Hepatic stellate cell (primary cell): ENCODE data around the gene WDR90.
A peak's percentile ranks its signal among the peaks of the same experiment; 100 is the strongest.

Experiments
- DNase-seq: peaks from one replicate; pipeline ENCODE4 v3.0.0; 2011; ENCODE audit warnings: low spot score

WDR90 gene

DNA sequence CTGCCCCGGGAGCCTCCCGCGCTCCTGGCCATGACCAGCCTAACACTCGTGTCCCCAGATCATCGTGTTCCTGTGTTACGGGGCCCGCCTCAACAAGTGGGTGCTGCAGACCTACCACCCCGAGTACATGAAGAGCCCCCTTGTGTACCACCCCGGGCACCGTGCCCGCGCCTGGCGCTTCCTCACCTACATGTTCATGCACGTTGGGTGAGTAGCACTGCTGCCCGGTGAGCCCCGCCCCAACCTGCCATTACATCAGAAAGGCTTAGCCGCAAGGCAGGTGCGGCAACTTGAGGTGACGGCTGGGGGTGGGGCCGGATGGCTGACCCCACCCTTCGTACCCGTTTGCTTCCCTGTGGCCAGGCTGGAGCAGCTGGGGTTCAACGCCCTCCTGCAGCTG is 27.7 kb downstream of the WDR90 start:
- DNase-seq, result no peak

DNA sequence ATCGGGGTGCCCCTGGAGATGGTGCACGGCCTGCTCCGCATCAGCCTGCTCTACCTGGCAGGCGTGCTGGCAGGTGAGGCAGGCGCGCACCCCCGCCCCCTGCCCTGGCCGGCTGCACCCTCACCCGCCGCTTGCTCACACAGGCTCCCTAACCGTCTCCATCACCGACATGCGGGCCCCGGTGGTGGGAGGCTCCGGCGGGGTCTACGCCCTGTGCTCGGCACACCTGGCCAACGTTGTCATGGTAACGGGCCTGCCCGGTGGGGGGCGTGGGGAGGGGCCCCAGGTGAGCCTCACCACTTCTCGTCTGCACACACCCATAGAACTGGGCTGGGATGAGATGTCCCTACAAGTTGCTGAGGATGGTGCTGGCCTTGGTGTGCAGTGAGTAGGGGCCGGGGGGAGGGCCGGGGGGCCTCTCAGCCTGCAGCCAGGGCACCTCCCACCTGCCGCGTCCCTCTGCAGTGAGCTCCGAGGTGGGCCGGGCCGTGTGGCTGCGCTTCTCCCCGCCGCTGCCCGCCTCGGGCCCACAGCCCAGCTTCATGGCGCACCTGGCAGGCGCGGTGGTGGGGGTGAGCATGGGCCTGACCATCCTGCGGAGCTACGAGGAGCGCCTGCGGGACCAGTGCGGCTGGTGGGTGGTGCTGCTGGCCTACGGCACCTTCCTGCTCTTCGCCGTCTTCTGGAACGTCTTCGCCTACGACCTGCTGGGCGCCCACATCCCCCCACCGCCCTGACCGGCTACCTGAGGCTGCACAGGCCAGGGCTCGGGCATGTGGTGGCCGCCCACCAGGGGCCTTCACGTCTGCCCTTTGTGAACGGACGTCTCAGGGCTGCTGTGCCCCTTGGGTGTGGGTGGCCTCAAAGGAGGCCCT is 28.4 kb downstream of the WDR90 start:
- DNase-seq, result no peak

DNA sequence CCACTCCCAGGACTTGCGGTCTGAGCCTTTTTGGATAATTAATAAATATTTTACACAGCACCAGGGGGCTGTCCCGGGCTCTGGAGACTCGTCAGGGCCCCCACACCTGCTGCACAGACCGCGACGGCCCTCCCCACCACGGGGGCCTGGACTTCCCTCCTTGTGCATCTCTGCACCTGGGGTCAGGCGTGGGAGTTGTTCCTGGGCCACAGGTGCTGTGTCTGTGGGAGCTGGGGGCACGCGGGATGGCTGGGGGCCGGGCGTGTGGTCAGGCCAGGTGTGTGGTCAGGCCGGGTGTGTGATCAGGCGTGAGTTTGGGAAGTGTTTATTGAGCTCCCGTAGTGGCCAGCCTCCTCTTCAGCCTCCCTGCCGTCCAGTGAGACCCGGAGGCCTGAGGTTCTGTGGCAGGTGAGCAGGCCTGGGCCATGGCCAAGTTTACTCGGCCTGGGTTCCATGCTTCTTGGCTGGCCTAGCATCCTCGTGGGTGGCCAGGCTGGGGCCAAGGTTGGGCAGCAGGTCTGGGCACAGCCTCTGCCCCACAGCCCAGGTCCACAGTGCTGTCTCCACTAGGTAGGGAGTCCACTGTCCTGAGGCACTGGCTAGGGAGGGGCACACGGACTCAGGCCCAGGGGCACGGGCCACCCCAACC is 29.2 kb downstream of the WDR90 start:
- DNase-seq, result no peak

DNA sequence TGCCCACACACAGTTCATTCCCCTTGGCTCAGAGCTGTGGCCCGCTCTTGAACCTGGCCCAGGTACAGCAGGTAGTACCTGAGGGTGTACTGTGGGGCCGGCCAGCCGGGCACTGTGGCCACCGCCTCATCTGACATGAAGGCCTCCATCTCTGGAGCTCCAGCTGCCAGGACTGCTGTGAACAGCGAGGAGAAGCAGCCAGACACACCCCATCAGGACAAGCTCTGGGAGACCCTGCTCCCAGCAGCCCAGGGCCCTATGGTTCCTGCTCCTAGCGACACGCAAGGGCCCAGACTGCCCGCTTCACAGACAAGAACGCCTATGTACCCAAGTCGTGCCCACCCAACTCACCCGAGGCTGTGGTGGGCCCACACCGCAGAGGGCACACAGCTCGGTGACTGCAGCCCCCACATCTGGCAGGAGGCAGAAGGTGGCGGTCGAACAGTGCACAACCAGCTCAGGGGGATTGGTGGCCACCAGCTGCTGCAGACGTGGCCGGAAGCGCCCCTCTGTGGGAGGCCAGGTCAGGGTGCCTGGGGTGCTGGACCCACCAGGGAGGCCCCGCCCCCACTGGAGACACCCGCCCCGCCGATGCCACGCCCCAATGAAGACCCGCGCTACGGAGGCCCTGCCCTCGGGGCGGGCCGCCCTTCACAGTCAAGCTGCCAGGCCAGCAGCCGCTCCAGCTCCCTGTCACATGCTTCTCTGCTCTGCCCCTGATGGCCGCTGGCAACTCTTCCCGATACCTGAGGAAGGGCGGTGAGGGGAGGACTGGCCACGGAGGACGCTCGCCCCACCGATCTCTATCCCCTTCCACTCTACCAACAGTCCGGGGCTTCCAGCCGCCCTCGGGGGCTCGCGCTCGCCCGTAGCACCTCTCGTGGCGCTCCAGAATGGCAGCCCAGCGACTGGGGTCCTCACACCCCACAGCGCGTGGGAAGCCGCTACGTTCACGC is 30.0 kb downstream of the WDR90 start:
- DNase-seq, result no peak

DNA sequence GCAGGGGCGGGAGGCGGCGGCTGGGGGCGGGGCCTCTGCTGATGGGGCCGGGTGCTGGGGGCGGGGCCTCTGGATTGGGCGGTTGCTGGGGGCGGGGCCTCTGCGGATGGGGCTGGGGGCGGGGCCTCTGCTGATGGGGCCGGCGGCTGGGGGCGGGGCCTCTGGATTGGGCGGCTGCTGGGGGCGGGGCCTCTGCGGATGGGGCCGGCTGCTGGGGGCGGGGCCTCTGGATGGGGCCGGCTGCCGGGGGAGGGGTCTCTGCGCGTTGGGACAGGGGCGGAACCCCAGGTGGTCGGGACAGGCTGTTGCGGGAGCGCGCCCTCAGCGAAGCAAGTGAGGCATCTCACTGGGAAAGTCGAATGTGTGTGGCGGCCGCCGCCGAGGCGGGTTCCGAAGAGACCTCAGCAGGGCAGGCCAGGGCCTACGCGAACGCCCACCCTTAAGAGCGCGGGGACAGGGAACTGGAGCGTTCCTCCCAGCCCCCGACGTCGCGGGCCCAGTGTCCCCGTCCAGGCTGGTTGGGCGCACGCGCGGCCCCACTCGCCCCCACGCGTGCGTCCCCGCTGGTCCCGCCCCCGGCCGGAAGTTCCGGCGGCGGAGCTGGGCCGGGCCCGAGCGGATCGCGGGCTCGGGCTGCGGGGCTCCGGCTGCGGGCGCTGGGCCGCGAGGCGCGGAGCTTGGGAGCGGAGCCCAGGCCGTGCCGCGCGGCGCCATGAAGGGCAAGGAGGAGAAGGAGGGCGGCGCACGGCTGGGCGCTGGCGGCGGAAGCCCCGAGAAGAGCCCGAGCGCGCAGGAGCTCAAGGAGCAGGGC is 30.9 kb downstream of the WDR90 start, which contains the start of gene STUB1:
Gene STUB1 (plus strand): TSS at position 597 of the 811 bp plus-strand sequence. CDS start 116 bp downstream, at position 713.
- DNase-seq, result peak; percentile 91

DNA sequence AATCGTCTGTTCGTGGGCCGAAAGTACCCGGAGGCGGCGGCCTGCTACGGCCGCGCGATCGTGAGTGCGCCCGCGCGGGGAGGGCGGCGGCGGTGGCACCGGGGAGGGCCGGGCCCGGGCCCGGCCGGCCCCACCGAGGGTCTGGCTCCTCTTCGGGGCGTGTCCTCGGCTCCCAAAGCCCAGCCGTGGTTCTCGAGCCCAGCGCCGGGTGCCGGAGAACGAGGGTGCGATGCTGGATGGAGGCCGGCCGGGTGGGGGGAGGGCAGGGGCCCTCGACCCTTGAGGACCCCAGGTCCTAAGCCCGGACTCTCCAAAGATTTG is 31.4 kb downstream of the WDR90 start:
- no peak for DNase-seq

DNA sequence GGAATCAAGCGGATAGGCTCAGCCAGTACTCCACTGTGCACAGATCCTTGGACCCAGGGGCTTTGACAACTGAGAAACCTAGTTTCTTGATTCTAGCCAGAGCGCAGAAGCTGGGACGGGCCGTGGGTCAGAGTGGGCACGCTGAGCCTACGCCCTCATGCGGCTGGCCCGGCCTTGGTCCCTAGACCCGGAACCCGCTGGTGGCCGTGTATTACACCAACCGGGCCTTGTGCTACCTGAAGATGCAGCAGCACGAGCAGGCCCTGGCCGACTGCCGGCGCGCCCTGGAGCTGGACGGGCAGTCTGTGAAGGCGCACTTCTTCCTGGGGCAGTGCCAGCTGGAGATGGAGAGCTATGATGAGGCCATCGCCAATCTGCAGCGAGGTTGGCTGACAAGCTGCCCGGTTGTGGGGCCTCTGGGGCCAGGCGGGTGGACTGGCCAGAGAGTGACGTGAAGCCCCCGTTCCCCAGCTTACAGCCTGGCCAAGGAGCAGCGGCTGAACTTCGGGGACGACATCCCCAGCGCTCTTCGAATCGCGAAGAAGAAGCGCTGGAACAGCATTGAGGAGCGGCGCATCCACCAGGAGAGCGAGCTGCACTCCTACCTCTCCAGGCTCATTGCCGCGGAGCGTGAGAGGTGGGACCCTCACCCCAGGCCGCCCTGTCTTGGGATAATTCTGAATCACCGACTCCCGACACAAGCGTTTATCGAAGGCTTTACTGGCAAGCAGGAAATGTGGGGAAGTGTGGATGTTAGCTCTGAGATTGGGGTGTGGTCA is 32.0 kb downstream of the WDR90 start:
- DNase-seq, result peak; percentile 40

DNA sequence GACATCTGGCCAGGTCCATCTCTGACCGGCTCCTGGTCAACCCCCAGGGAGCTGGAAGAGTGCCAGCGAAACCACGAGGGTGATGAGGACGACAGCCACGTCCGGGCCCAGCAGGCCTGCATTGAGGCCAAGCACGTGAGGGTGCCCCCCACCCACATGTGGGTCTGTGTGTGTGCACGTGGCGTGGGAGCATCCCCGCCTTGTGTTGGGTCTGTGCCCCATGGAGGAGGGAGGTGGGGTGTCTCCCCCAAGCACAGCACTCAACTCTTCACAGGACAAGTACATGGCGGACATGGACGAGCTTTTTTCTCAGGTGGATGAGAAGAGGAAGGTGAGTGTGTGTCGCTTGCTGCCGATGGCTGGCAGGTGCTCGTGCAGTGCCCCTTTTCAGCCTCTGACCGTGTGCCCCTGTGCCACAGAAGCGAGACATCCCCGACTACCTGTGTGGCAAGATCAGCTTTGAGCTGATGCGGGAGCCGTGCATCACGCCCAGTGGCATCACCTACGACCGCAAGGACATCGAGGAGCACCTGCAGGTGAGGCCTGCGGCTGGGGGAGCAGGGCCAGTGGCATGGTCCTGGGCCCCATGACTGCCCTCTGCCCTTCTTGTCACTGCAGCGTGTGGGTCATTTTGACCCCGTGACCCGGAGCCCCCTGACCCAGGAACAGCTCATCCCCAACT is 32.7 kb downstream of the WDR90 start:
- DNase-seq, result no peak

DNA sequence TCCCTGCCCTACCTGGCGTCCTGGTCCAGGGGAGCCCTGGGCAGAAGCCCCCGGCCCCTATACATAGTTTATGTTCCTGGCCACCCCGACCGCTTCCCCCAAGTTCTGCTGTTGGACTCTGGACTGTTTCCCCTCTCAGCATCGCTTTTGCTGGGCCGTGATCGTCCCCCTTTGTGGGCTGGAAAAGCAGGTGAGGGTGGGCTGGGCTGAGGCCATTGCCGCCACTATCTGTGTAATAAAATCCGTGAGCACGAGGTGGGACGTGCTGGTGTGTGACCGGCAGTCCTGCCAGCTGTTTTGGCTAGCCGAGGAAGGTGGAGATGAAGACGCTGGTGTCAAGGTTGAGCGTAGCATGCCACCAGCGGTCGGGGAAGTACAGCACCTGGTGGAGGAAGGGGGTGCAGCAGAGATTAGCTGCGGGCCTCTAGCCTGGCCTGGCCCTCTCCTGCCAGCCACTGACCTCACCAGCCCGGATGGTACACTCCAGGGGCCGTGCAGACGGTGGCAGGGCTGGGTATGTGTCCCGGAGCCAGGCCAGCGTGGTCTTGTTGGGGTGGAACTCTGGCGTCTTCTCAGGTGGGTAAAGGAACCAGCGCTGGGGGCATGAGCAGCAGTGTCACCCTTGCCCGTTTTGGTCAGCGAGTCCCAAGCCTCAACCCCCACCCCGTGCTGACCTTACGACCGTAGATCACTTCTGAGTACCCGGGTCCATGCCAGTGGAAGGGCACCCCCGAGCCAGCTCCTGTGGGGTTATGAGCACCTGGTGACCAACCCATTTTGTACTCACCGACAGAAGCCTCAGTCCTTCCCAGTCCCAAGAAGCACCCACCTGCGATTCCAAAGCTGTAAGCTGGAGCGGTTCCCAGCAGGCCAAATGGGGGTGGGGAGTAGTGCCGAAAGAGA is 33.6 kb downstream of the WDR90 start:
- DNase-seq, result no peak

DNA sequence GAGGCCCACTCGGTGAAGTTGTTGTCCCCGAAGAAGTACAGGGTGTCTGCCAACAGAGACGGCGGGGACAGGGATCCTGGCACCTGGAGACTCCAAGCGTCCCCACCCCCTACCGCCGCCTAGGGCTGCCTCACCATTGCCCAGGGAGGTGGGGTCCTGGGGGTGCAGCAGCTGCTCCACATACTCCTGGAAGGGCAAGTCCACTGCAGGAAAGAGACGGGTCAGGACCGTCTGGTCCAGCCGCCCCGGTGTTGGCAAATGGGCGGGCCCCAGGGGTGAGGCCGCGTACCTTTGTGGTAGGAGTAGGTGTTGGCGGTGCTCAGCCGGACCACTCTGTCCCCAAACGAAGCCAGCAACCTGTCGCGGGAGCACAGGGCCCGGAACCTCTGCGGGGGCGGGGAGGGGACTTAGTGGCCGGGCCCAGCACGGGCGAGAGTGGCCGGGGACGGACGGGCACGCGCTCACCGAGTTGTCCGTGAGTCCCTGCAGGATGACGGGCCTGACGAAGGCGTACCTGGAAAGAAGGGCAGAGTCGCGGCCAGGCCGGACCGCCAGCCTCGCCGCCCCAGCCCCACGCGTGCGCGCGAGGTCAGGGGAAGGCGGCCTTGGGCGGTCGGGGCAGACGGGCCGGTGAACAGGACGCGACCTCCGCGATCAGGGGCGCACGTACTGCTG is 34.4 kb downstream of the WDR90 start:
- no peak for DNase-seq

DNA sequence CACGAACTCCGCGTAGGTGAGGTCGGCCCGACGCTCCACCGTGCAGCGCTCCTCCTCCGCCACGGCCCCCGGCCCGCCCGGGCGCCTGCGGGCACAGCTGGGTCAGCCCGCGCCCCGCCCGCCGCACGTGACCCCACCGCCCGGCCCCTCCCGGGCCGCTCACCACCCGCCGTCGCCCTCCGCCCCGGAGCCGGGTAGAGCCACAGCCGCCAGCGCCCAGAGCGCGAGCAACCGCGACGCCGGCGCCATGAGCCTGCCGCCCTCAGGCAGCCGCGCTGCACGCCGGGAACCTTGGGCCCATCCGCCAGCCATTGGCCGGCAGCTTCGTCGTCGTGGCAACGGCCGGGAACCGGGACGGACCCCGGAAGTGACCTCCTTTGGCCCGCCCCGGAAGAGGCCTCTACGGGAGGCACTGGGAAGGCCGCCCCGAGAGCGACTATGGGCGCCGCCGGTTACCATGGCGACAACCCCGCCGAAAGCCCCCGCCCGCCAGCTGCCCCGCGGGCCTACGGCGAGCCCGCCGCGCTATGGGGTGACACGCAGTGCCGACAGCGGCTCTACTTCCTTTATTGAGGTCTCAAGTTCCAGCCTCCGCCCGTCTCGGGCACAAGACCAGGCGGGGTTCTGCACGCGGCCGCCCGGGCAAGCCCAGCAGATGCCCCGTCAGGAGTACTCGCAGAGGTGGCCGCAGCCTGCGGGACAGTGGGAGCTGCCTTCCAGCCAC is 35.1 kb downstream of the WDR90 start, which contains the start of gene JMJD8:
Gene JMJD8 (minus strand): TSS at position 264 of the 724 bp plus-strand sequence. CDS start 15 bp downstream, at position 249.
- peak; percentile 97 for DNase-seq

DNA sequence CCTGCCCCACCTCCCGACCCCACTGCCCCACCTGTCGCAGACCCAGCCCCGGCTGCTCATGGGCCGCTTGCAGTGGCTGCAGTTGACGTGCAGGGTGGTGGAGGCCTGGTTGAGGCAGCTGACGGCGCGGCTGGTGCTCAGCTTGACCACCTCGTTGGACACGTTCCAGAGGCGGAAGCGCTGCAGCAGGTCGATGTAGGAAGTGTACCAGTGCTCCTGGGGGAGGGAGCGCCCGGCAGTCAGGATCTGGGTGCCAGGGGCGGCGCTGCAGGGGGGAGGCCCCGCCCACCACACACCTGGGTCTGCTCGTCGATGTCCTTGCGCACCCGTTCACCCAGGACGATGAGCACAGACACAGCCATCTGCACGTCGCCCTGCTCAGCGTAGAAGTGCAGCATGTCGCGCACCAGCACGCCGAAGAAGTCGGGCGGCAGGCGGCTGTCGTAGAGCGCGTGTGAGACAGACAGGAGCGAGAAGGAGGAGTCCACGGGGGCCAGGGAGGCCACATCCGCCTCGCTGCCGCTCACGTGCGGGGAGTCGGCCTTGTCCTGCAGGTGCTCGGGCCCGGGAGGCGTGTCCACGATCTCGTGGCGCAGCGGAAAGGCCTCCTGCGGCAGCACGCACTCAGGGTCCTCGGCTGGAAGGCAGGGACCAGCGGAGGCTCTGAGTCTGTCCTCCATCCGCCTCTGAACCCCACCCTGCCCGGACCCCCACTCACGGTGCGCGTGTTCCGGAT is 36.0 kb downstream of the WDR90 start:
- no peak for DNase-seq

DNA sequence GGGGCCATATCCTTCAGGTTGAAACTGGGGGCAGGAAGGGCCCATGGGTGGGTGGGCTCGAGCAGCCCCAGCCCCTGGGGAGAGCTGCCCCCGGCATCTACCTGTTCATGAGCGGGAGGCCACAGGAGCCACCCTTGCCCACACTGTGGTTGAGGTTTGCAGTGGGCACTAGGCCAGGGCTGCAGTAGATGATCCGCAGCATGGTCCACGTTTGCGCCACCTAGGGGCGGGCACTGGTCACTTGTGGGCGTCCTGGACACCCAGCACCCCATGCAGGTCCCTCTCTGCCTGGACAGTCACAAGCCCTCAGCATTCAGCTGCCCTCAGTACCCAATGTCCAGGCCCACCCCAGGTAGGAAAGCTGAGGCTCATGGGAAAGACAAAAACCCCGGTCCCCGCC is 36.8 kb downstream of the WDR90 start:
- no peak for DNase-seq

DNA sequence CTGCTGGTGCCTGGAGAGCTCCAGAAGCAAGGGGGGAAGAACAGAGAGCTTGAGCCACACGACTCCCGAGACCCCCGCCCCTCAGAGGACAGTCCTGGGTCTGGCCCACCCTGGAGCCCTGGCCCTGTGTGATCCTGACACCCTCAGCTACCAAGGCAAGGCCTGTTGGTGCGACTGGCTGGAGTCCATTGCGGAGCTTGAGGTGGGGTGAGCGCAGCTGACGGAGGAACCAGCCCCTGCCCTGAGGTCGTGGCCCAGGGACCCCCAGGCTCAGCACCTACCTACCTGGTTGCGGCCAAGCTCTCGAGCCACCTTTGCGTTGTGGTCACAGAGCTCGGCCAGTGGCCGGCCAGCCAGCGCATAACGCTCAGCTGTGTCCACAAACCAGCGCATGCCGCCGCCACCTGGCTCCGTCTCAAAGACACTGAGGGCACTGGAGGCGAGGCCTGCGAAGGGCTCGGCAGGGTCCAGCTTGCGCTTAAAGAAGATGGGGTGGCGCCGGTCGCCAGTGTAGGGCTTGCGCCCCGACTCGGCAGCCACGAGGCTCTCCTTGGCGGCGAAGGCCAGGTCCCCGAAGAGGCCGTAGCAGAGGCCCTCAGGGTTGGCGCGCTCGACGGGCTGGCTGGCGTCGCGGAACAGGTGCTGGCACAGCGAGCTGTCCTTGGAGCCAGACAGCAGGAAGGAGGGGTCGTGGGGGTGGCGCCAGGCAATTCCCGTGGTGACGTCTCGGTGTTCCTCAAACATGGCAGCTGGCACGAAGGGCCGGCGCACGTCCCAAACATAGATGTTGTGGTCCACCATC is 37.5 kb downstream of the WDR90 start:
- no peak for DNase-seq

DNA sequence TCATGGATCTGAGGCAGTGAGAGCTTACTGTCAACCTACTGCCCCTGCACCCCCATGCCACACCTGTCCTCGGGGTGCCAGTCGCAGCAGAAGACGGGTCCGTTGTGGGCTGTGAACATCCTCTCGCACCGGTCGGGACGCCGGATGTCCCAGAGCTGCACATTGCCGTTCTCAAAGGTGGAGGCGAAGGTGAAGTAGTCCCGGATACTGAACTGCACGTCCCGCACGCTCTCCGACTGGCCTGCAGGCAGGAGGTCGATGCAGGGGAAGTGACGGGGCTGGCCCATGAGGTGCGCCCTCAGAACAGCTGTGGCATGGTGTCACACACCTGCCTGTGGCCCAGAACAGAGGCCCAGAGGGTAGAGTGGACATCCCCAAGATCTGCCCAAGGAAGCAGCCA is 38.3 kb downstream of the WDR90 start:
- DNase-seq, result no peak
